SK-N-SH (cell line): ENCODE measurements around the gene SRSF1. TPM values are rescaled to one million over a fixed set of nuclear protein-coding genes. Genes with fewer than 3 reads are reported as not detected.

Experiments
- CTCF ChIA-PET: fragments of 300-600, 350-600 bp; formaldehyde crosslinking; extraction: SDS; loops from one replicate; lab custom pipeline; 2021; lab: Yijun Ruan, JAX
- POLR2A ChIA-PET: fragments of 350-600 bp; sonication (Branson Sonifier 250); formaldehyde crosslinking; extraction: SDS; loops from one replicate; lab custom pipeline; 2020; ENCODE audit warnings: antibody characterized with exemption, inconsistent platforms; lab: Yijun Ruan, JAX
- DNase-seq: peaks from one replicate; pipeline ENCODE4 v3.0.0; 2012
- H2AFZ ChIP-seq: fragments of 200-600 bp; sonication (generic); 2 replicates; pipeline ENCODE4 v1.8.1; 2016; ENCODE audit warnings: antibody characterized with exemption, mild to moderate bottlenecking, low read depth
- H3F3A ChIP-seq: fragments of 200-600 bp; sonication (generic); replicated peaks from 2 replicates; pipeline ENCODE3; 2016; ENCODE audit warnings: antibody characterized with exemption, mild to moderate bottlenecking; ENCODE audit not compliant: insufficient read depth
- H3K27ac ChIP-seq, 2 experiments: fragments of 200-500 bp in 1 of 2; fragments of 200-600 bp in 1 of 2; sonication (Bioruptor generic) in 1 of 2; sonication (generic), shearing (Covaris generic) in 1 of 2; 2 replicates each; pipeline versions ENCODE4 v1.5.1 to v1.6.1; 2014 to 2016; ENCODE audit warnings: low read depth in 2 of 2, inconsistent platforms in 1 of 2, low read length in 1 of 2, mild to moderate bottlenecking in 1 of 2, mixed read lengths in 1 of 2
- H3K27me3 ChIP-seq: fragments of 200-600 bp; sonication (generic), shearing (Covaris generic); 2 replicates; pipeline ENCODE4 v1.6.1; 2016; ENCODE audit warnings: mixed run types; ENCODE audit not compliant: insufficient read depth
- H3K36me3 ChIP-seq, 2 experiments: fragments of 200-500 bp in 1 of 2; fragments of 200-600 bp in 1 of 2; sonication (Bioruptor generic) in 1 of 2; sonication (generic) in 1 of 2; replicated peaks in 1 of 2; 2 replicates each; pipeline versions ENCODE3 to v1.5.1; 2014 to 2016; ENCODE audit warnings: low read length in 1 of 2, mild to moderate bottlenecking in 1 of 2; ENCODE audit not compliant: insufficient read depth in 2 of 2, control insufficient read depth in 1 of 2
- H3K4me1 ChIP-seq, 2 experiments: fragments of 200-500 bp in 1 of 2; fragments of 200-600 bp in 1 of 2; sonication (Bioruptor generic) in 1 of 2; sonication (generic), shearing (Covaris generic) in 1 of 2; 2 replicates each; pipeline versions ENCODE4 v1.5.1 to v1.6.1; 2014 to 2016; ENCODE audit warnings: low read depth in 1 of 2, low read length in 1 of 2, mixed run types in 1 of 2; ENCODE audit not compliant: insufficient read depth in 2 of 2, control insufficient read depth in 1 of 2
- H3K4me2 ChIP-seq: fragments of 200-600 bp; sonication (generic), shearing (Covaris generic); 2 replicates; pipeline ENCODE4 v1.6.1; 2017; ENCODE audit warnings: mixed run types
- H3K4me3 ChIP-seq, 2 experiments: fragments of 200-500 bp in 1 of 2; fragments of 200-600 bp in 1 of 2; sonication (Bioruptor generic) in 1 of 2; sonication (generic), shearing (Covaris generic) in 1 of 2; 2 replicates each; pipeline versions ENCODE4 v1.5.1 to v1.8.1; 2014 to 2016; ENCODE audit warnings: low read depth in 2 of 2, inconsistent platforms in 1 of 2, low read length in 1 of 2, mild to moderate bottlenecking in 1 of 2, mixed read lengths in 1 of 2, moderate library complexity in 1 of 2
- H3K79me2 ChIP-seq: fragments of 200-600 bp; sonication (generic); 2 replicates; pipeline ENCODE4 v1.8.1; 2017; ENCODE audit warnings: mild to moderate bottlenecking; ENCODE audit not compliant: insufficient read depth
- H3K9ac ChIP-seq: fragments of 200-600 bp; sonication (generic); 2 replicates; pipeline ENCODE4 v1.6.1; 2017; ENCODE audit warnings: mixed run types
- H3K9me2 ChIP-seq: fragments of 200-600 bp; sonication (generic); 2 replicates; pipeline ENCODE4 v1.6.1; 2017; ENCODE audit warnings: mixed run types
- H3K9me3 ChIP-seq: fragments of 200-600 bp; sonication (generic); 2 replicates; pipeline ENCODE4 v1.6.1; 2017; ENCODE audit warnings: mixed run types, mild to moderate bottlenecking, moderate library complexity
- H4K20me1 ChIP-seq: fragments of 200-600 bp; sonication (generic); 2 replicates; pipeline ENCODE4 v1.6.1; 2017; ENCODE audit warnings: mild to moderate bottlenecking, mixed run types; ENCODE audit not compliant: insufficient read depth
- FOSL2 ChIP-seq: IDR thresholded peaks from 2 replicates; pipeline ENCODE4 v1.4.0; 2012; ENCODE audit warnings: low read depth, mild to moderate bottlenecking, moderate library complexity, borderline replicate concordance
- FOXJ3 ChIP-seq: sonication (generic); formaldehyde crosslinking; IDR thresholded peaks from 2 replicates; pipeline ENCODE4 v1.5.1; 2020; ENCODE audit warnings: mild to moderate bottlenecking, missing genetic modification reagents
- GABPA ChIP-seq: IDR thresholded peaks from 2 replicates; pipeline ENCODE4 v1.4.0; 2012; ENCODE audit warnings: low read depth, mild to moderate bottlenecking
- GATA2 ChIP-seq: sonication (generic); formaldehyde crosslinking; IDR thresholded peaks from 2 replicates; pipeline ENCODE4 v1.5.0; 2020; ENCODE audit warnings: mild to moderate bottlenecking, missing genetic modification reagents
- MAX ChIP-seq: IDR thresholded peaks from 2 replicates; pipeline ENCODE4 v1.4.0; 2012; ENCODE audit warnings: low read depth
- MXI1 ChIP-seq: IDR thresholded peaks from 2 replicates; pipeline ENCODE4 v1.6.1; 2012; ENCODE audit warnings: mild to moderate bottlenecking, low read depth, low read length, improper control_type of control experiment
- NFIC ChIP-seq: IDR thresholded peaks from 2 replicates; pipeline ENCODE4 v1.4.0; 2012; ENCODE audit warnings: borderline replicate concordance
- NRF1 ChIP-seq: IDR thresholded peaks from 2 replicates; pipeline ENCODE4 v1.6.1; 2012; ENCODE audit warnings: low read depth, mild to moderate bottlenecking, low read length
- REST ChIP-seq: IDR thresholded peaks from 2 replicates; pipeline ENCODE4 v1.6.1; 2012; ENCODE audit warnings: mild to moderate bottlenecking, low read depth, low read length, moderate library complexity
- RFX5 ChIP-seq: IDR thresholded peaks from 2 replicates; pipeline ENCODE4 v1.6.1; 2012; ENCODE audit warnings: mild to moderate bottlenecking, improper control_type of control experiment, low read length
- SIN3A ChIP-seq: IDR thresholded peaks from 2 replicates; pipeline ENCODE4 v1.6.1; 2012; ENCODE audit warnings: low read depth, mild to moderate bottlenecking, low read length, moderate library complexity, borderline replicate concordance
- TAF1 ChIP-seq: IDR thresholded peaks from 2 replicates; pipeline ENCODE4 v1.6.1; 2012; ENCODE audit warnings: low read depth, mild to moderate bottlenecking, low read length, moderate library complexity, borderline replicate concordance
- TCF12 ChIP-seq: IDR thresholded peaks from 2 replicates; pipeline ENCODE4 v1.4.0; 2012
- USF2 ChIP-seq: fragments of 150-350 bp; IDR thresholded peaks from 2 replicates; pipeline ENCODE4 v1.6.1; 2017; ENCODE audit warnings: antibody characterized with exemption, low read length, low read depth, borderline replicate concordance
- YY1 ChIP-seq: IDR thresholded peaks from 2 replicates; pipeline ENCODE4 v1.4.0; 2012; ENCODE audit warnings: low read depth, mild to moderate bottlenecking
- ZBTB33 ChIP-seq: IDR thresholded peaks from 2 replicates; pipeline ENCODE4 v1.4.0; 2012; ENCODE audit warnings: low read depth, borderline replicate concordance
- WGBS: methylation state at CpG from one replicate; pipeline ENCODE4 v1.1.6; 2017; ENCODE audit warnings: low lambda C conversion rate; 5-methylcytosine and 5-hydroxymethylcytosine counted together
- polyA plus RNA-seq, 3 experiments: library from polyadenylated mRNA; depleted of rRNA; stranded (reverse); fragments of >200 nt; gene quantifications; 2 replicates each; pipeline ENCODE4 v1.2.3, GENCODE V29; 2012

SRSF1 gene
- polyA plus RNA-seq, 1 of the 3 experiments (the other 2 are of a cell fraction): 248 TPM

- TF ChIP-seq TAF1 (no peak), YY1 (no peak), USF2 (no peak), SIN3A (no peak), ZBTB33 (peak; percentile 29; the same call in 1 of the 2 replicates), RFX5 (no peak), GATA2 (CRISPR knock-in tag) (no peak), FOSL2 (peak; percentile 46), FOXJ3 (CRISPR knock-in tag) (no peak), NRF1 (no peak), MXI1 (no peak)
These were observed 36.3 kb downstream of the SRSF1 start (continued) for GRCh38 chr17:57970710-57971109.

GRCh38 chr17:57968456-57968855 is 38.6 kb downstream of the SRSF1 start:
- ChIA-PET POLR2A (no interaction called here), CTCF (interaction anchor here (1.0 to 5.9 kb wide), 5 partner anchors 14 to 110 kb away, joined by 3 to 43 read pairs (median 9); partner anchors contain the start of gene CUEDC1)
- Histone ChIP-seq H3K4me2 (no peak overlapping the region), H3K27ac (no peak overlapping the region), H3K9me2 (no peaks in the 10 kb centered on the region), H2AFZ (no peak overlapping the region), H3K9ac (no peak overlapping the region), H3K4me1 (peaks cover 13 to 25% of the 10 kb centered on the region in 2 experiments; a peak in 2 of 4 replicates), H3K36me3 (peaks cover 14 to 15% of the 10 kb centered on the region in 2 experiments), H4K20me1 (no peaks in the 10 kb centered on the region), H3F3A (peaks cover 23% of the 10 kb centered on the region), H3K9me3 (no peaks in the 10 kb centered on the region), H3K4me3 (no peak overlapping the region), H3K79me2 (no peaks in the 10 kb centered on the region), H3K27me3 (no peaks in the 10 kb centered on the region)
- WGBS: 61% methylated on average over 1 of the region's 1 CpG
- DNase-seq: no peak
- TF ChIP-seq MXI1 (no peak), TCF12 (no peak)
- TF ChIP-seq, all 33 proteins: peak for 0

- no peak for DNase-seq
- ChIA-PET CTCF (interaction anchor here (0.6 to 5.9 kb wide), 8 partner anchors 12 to 109 kb away, joined by 3 to 43 read pairs (median 8); partner anchors contain the start of gene CUEDC1), POLR2A (interaction anchor here (1.1 kb wide), 1 partner anchor 13 kb away, joined by 3 read pairs; no protein-coding TSS in a partner anchor)
- H2AFZ ChIP-seq: no peak overlapping the region
- peaks cover under 1 to 4% of the 10 kb centered on the region in 2 experiments for H3K36me3 ChIP-seq
- H3K4me3 ChIP-seq: no peak overlapping the region
- H3K4me2 ChIP-seq: no peak overlapping the region
- peaks cover 13 to 16% of the 10 kb centered on the region in 2 experiments; a peak in 2 of 4 replicates for H3K4me1 ChIP-seq
- H3F3A ChIP-seq: peaks cover 23% of the 10 kb centered on the region
- WGBS: 95% methylated on average over 5 of the region's 5 CpGs
- H3K9me2 ChIP-seq: no peaks in the 10 kb centered on the region
- no peak overlapping the region for H3K27ac ChIP-seq
- no peaks in the 10 kb centered on the region for H3K79me2 ChIP-seq
- no peaks in the 10 kb centered on the region for H4K20me1 ChIP-seq
- no peaks in the 10 kb centered on the region for H3K27me3 ChIP-seq
- H3K9ac ChIP-seq: no peak overlapping the region
- H3K9me3 ChIP-seq: no peaks in the 10 kb centered on the region
- TF ChIP-seq YY1: no peak
- no peak for TF ChIP-seq MAX
- TF ChIP-seq ZBTB33: no peak
- no peak for TF ChIP-seq GABPA
- no peak for TF ChIP-seq GATA2 (CRISPR knock-in tag)
- no peak for TF ChIP-seq NFIC
- no peak for TF ChIP-seq REST
- no peak for TF ChIP-seq SIN3A
These were observed 40.2 kb downstream of the SRSF1 start for GRCh38 chr17:57966875-57967274.
